NOMO-1 treated with DMSO at 0.1 percent for 48 hours (cell line): ENCODE data around the gene DCHS1.

Experiments
- DNase-seq: peaks from one replicate; lab custom pipeline; 2025; ENCODE audit not compliant: unreplicated experiment; lab: John Stamatoyannopoulos, UW

DCHS1 gene

GRCh38 chr11:6628526-6628925 lies 27.1 kb downstream of the DCHS1 start:
- DNase-seq, result no peak

GRCh38 chr11:6627762-6628241 lies 27.8 kb downstream of the DCHS1 start:
- DNase-seq, result no peak

GRCh38 chr11:6626971-6627761 lies 28.4 kb downstream of the DCHS1 start:
- DNase-seq, result no peak

GRCh38 chr11:6625832-6626420 lies 29.7 kb downstream of the DCHS1 start:
- DNase-seq, result no peak

- no peak for DNase-seq
Measured at GRCh38 chr11:6625156-6625831, 30.3 kb downstream of the DCHS1 start.

GRCh38 chr11:6623391-6624363 lies 31.9 kb downstream of the DCHS1 start:
- no peak for DNase-seq

GRCh38 chr11:6622261-6623171 lies 33.1 kb downstream of the DCHS1 start:
- no peak for DNase-seq

- no peak for DNase-seq
Measured at GRCh38 chr11:6621711-6622211, 33.8 kb downstream of the DCHS1 start.

- DNase-seq, result no peak
Measured at GRCh38 chr11:6620636-6621035, 35.0 kb downstream of the DCHS1 start.

- DNase-seq, result peak; percentile 92
Measured at GRCh38 chr11:6619004-6619745, 36.4 kb downstream of the DCHS1 start, which contains the start of gene TPP1. TSS of gene TPP1 (minus strand) at chr11:6619422. CDS start at chr11:6619400, 22 bp downstream.

- peak; percentile 66 for DNase-seq
Measured at GRCh38 chr11:6618117-6619003, 37.2 kb downstream of the DCHS1 start.

GRCh38 chr11:6617315-6617781 lies 38.3 kb downstream of the DCHS1 start:
- peak; percentile 3 for DNase-seq

- DNase-seq, result no peak
Measured at GRCh38 chr11:6616596-6617250, 38.9 kb downstream of the DCHS1 start.

GRCh38 chr11:6615882-6616585 lies 39.6 kb downstream of the DCHS1 start:
- DNase-seq, result no peak

GRCh38 chr11:6615046-6615445 lies 40.6 kb downstream of the DCHS1 start:
- DNase-seq, result no peak

GRCh38 chr11:6614446-6614845 lies 41.2 kb downstream of the DCHS1 start:
- DNase-seq, result no peak
